Activated CD4-positive, alpha-beta T cell treated with anti-CD3 and anti-CD28 coated beads, Interleukin-10, Interleukin-2, amounts not matched to agents 100 ng/mL and 50 ng/mL, durations not matched to agents 16 hours and 8 hours (primary cell): ENCODE measurements around the gene SCUBE3.

Experiments used
- DNase-seq: peaks from one replicate; pipeline ENCODE4 v3.0.0-alpha.2; 2020

Gene SCUBE3

GRCh38 chr6:35214869-35215664 is 1.3 kb downstream of the SCUBE3 start:
- DNase-seq, result no peak

GRCh38 chr6:35215665-35216411 is 2.1 kb downstream of the SCUBE3 start:
- DNase-seq, result no peak

GRCh38 chr6:35216412-35216732 is 2.6 kb downstream of the SCUBE3 start:
- no peak for DNase-seq

- DNase-seq, result no peak
Measured at GRCh38 chr6:35216851-35217811, 3.4 kb downstream of the SCUBE3 start.

GRCh38 chr6:35218021-35218420 is 4.3 kb downstream of the SCUBE3 start:
- DNase-seq, result no peak

GRCh38 chr6:35218456-35218855 is 4.7 kb downstream of the SCUBE3 start:
- no peak for DNase-seq

- DNase-seq, result no peak
Measured at GRCh38 chr6:35219683-35220326, 6.0 kb downstream of the SCUBE3 start.

GRCh38 chr6:35220711-35221110 is 7.0 kb downstream of the SCUBE3 start:
- no peak for DNase-seq

GRCh38 chr6:35223396-35223795 is 9.6 kb downstream of the SCUBE3 start:
- DNase-seq, result no peak

GRCh38 chr6:35224720-35225119 is 11.0 kb downstream of the SCUBE3 start:
- DNase-seq, result no peak

- no peak for DNase-seq
Measured at GRCh38 chr6:35228481-35228880, 14.7 kb downstream of the SCUBE3 start.

GRCh38 chr6:35229304-35229703 is 15.5 kb downstream of the SCUBE3 start:
- DNase-seq, result no peak

GRCh38 chr6:35230498-35230897 is 16.7 kb downstream of the SCUBE3 start:
- DNase-seq, result no peak

- no peak for DNase-seq
Measured at GRCh38 chr6:35230950-35231349, 17.2 kb downstream of the SCUBE3 start.

- no peak for DNase-seq
Measured at GRCh38 chr6:35231563-35231962, 17.8 kb downstream of the SCUBE3 start.

GRCh38 chr6:35234901-35235300 is 21.1 kb downstream of the SCUBE3 start:
- DNase-seq, result no peak

- DNase-seq, result no peak
Measured at GRCh38 chr6:35236223-35236622, 22.5 kb downstream of the SCUBE3 start.

- DNase-seq, result no peak
Measured at GRCh38 chr6:35237476-35237875, 23.7 kb downstream of the SCUBE3 start.

GRCh38 chr6:35238843-35239289 is 25.1 kb downstream of the SCUBE3 start:
- no peak for DNase-seq

GRCh38 chr6:35239581-35239980 is 25.8 kb downstream of the SCUBE3 start:
- no peak for DNase-seq

GRCh38 chr6:35240838-35241801 is 27.4 kb downstream of the SCUBE3 start:
- peak; percentile 79 for DNase-seq
